GM18870 (cell line): ENCODE results near the gene CASZ1.

Experiments used
- ATAC-seq: cut with Tn5 transposase; IDR thresholded peaks from one replicate; pipeline ENCODE4 v1.9.1; 2021; ENCODE audit warnings: moderate library complexity; ENCODE audit not compliant: unreplicated experiment

Gene CASZ1

DNA sequence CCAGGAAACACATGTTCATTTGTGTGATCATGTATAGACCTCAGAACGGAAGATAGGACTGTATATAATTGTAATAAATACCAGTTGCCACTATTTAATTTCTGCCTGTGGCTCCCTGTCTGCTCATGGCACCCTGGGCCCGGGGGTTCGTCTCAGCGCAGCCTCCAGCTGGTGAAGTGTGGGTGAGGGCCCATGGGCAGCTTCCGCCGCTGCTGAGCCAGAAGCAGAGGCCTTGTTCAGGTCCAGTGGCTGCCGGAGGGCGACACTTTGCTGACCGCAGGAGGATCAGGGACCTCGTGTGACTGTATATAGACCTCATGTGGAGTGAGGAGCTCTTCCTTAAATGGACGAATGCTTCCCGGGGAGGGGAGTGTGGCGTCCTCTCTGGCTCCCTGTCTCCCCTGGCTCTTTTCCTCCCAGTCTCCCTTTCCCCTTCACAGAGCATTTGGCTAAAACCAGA lies 165.8 kb downstream of the CASZ1 start:
- ATAC-seq = no peak

DNA sequence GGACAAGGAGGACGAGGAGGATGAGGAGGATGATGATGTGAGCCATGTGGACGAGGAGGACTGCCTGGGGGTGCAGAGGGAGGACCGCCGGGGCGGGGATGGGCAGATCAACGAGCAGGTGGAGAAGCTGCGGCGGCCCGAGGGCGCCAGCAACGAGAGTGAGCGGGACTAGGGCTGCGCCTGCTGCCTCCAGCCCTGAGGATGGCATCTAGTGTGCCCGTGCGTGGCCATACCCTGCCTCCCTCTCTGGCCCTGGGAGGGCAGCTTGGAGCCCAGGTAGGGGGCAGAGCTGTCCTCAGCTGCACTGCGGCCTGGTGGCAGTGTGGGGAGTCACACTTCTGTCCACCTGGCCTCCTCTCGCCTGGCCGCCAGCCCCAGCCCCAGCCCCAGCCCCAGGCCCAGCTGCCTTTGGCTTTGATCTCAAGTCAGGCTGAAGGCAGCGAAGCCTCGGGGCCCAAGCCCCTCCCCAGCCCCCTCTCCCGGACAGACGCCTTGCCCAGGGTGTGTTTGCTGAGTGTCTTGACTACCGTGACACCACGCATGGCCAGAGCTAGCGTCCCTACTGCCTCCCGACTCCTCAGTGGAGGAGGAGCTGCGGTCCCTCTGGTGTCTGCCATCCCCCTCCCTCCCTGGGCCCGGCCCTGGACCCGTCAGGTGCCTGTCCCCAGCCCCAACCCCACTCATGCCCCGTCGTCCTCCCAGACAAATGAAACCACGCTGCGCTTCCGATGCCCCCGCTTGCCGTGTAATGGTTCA lies 166.5 kb downstream of the CASZ1 start:
- ATAC-seq = no peak

DNA sequence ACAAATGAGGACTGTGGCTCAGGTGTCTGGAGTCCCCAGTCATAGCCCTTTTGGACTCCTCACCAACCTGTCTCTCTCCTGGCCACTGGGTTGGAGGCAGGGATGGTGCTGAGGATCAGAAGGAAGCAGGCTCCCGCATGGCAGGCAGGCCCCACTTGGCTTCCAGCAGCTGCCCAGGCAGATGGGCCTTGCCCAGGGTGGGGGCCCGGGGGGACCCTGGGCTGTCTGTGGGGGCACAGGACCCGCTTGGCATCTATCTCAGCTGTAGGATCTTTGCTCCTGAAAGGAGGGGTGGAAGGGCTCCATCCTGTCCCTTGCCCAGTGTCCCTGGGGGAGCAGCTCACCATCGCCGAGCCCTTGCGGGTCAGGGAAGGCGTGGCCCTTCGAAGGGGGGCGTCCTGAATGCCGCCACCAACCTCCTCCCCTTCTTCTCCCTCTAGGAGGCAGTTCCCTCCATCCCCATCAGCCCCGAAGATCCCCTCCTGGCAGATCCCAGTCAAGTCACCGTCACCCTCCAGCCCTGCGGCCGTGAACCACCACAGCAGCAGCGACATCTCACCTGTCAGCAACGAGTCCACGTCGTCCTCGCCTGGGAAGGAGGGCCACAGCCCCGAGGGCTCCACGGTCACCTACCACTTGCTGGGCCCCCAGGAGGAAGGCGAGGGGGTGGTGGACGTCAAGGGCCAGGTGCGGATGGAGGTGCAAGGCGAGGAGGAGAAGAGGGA lies 167.2 kb downstream of the CASZ1 start:
- ATAC-seq = no peak

DNA sequence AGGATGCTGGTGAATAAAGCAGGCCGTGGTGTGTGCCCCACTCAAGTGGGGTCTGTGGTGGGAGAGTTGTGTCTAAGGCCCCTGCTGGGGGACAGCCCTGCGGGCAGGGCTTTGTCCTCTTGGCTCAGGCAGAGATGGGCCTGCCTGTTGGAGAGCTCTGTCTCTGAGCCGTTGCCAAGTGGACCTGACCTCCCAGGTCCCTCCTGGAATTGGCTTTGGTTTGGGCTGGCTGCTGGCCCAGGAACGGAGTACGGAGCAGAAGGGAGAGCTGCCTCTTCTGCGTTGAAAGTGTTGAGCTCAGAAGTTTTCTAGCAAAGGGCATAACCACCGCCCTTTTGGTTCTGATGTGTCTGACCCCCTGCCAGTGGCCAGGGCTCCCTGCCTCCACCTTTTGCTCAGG lies 167.8 kb downstream of the CASZ1 start:
- no peak for ATAC-seq

DNA sequence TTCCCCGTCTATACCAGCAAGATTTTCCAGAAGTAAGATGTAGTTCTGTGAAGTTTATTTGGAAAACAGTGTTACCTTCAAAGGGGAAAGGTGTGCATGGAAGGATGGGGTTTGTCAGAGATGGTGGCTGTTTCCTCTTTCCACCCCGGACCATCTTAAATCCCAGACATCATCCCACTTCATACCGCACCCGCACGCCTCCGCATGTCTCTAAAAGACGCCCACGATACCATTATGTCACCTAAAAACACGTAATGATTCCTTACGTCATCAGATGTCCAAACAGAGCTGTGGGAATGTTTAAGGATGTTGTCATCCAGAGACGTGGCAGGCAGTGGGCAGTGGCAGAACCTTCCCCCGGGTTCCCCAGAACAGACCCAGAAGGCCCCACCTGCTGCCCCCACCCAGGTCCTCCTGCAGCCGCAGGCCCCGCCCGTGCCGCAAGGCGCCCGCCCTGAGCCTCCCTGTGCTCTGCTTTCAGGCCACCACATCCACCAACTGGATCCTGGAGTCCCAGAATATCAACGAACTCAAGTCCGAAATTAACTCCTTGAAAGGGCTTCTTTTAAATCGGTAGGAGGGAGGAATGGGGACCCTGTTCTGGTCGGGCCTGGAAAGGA lies 169.5 kb downstream of the CASZ1 start:
- ATAC-seq = no peak

DNA sequence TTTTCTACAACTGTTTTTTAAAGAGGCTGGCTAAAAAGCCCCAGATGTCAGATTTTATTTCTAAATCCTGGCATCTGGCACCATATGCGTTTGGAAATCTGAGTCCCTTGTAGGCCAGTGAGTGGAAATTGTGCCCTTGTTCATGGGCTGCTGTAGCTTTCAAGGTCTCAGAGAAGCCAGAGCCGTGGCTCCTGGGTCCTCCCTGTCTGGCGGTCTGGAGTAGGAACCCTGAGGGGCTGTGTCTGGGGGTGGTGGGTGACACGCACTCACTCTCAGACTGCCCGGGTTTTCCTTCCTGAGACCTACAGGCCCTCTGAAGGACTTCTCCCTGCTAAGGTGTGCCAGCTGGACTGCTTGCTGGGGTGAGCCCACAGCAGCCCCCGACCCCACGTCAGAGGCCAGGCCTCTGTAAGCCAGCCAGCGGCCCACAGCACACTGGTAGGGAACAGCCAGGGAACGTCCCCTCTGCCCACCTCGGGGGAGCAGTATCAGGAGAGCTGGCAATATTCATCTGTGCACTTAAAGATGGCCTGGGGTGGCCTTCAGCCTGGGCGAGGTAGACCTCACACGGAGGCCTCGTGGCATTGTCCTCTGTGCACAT lies 170.2 kb downstream of the CASZ1 start:
- ATAC-seq = no peak

DNA sequence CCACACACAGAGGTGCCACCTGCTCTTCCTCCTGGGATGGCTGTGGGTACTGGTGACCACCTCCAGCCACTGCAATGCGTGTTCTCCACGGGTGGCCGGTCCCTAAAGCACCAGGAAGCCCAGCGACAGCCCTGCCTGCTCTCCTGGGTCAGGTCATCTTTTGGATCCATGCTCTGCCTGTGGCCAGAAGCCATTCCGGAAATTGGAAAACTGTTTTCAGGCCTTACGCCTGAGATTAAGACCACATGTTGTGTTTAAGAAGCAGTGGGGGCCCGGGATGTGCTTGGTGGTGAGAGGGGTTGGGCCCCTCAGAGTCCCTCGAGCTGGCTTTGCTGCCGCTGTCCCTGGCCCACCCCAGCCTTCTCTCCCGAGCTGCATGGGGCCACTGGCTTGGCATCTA lies 170.9 kb downstream of the CASZ1 start:
- no peak for ATAC-seq

DNA sequence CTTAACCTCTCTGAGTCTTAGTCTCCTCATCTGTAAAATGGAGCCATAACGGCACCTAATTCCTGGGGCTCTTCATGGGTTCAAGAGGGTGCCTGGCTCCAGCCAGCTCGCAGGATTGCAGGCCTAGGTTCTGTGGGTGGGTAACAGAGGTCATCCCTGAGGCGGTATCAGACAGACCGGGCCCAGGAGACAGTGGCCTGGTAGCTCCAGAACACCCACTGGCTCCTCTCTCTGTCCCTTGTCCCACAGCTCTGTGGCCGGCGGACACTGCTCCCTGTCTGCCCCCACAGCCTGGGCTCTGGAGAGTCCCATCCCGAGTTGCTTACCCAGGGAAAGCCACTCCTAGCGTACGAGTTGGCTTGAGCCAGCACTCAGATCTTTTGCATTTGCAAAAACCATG lies 171.4 kb downstream of the CASZ1 start:
- no peak for ATAC-seq

DNA sequence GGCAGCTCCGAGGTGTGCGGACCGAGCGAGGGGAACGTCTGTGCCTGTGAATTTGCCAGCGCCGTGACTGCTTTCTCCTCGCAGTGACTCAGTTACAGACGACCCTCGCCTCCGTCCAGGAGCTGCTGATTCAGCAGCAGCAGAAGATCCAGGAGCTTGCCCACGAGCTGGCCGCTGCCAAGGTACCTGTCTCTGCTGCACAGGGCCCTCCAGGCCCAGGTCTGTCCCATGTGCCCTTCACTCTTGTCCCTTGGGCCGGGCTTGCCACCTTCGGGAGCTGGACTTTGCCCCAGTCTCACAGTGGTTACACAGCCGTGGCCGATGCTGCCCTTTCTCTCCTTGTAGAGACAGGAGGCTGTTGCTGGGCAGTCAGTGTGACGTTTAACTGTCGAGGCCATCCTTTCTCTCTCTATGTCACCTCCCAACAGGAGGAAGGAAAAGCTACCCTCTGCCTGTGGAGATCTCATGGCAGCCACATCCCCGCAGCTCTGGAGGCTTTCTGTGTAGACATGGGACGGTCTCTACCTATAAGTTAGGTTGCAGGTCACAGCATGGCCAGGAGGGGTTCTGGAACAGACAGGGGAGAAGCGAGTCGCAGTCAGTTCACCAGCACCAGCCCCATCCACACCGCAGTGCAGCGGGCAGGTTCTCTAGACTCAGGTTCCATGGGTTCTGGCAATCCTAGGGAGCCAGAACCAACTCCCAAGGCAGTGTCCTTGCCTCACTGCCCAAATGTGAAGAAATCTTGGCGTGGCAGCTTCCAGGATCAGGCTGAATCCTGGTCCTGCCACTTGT lies 172.0 kb downstream of the CASZ1 start:
- ATAC-seq = no peak

DNA sequence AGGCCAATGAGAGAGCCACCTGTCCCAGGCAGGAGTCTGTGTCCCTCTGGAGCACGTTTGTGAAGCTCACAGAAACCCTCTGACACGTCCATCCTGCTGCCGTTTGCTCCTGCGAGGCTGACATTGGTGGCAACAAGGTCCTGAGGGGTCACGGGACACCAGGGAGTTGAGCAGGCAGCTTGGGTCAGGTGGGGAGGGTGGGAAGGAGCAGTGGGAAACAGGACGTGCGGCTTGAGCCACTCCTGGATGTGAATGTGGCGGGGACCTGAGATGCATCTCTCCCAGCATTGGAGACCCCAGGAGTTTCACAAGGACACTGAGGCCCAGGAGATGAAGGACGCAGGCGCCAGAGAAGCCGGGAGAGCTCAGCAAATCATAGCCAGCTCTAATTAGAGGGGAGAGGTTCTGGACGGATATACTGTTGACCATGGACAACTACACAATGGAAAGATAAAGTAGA lies 172.7 kb downstream of the CASZ1 start:
- ATAC-seq = no peak

DNA sequence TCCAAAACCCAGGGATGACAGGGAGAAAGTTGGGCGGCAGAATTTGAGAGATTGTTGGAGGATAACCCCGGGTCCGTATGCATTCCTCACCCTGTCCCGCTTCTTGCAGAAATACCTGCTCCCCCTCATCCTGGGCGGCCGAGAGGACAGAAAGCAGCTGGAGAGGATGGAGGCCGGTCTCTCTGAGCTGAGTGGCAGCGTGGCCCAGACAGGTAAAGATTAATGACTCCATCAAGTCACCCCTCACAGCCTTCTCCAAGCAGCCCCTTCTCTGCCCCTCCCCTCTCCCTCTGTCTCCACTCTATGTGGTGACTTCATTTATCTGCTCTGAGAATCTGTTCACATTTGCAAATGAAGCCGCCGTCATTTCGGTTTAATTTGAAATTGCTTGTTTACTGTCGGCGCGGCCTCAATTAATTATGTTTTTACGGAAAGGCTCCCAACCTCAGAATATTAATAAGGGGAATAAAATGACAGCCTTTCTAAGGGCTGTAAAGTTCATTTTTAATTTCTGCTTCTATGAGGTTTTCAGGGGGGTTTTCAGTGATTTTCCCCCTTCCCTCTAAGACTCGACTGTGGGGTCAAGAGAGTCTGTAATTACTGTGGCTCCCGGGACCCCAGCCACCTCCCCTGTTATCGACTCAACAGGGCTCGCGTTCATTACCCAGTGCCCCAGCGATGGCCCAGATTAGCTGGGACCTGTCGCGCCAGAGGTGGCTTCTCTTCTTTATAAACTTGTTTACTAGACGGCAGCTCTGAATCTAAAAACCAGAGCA lies 173.3 kb downstream of the CASZ1 start:
- ATAC-seq = no peak

DNA sequence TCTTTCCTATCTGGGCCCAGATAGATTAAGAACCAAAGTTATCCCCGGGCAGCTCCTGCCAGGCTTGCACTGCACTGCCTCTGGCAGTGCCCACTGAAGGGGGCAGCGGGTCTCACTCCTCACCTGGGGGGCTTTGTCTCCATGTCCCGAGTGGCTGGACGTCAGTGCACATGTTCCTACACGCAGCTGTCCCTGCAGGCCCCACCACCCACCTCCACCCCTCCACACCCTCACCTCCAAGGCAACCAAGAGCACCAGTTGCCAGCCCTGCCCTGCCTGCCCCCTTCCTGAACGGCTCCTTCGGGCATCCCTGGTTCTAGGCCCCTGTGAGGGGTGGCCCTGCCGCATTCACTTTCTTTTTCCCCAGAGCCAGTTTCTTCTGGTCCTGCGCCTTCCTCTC lies 174.5 kb downstream of the CASZ1 start:
- ATAC-seq = no peak

DNA sequence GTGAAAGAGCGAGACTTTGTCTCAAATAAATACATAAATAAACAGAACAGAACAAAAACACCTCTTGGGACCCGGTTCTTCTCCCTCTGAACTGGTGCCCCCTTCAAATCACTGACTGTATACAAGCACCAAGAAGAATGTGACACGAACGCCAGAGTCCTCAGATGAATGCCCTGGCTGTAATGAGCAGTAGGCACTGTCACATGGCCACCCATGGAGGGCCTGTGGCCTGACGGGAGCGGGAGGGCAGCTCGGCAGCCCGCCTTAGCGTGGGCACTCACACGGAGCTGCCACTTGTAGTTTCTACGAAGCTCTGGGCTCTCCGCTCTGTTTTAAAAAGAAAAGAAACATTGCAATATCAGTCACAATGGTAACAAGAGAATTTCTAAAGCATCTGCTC lies 175.7 kb downstream of the CASZ1 start:
- ATAC-seq = no peak

DNA sequence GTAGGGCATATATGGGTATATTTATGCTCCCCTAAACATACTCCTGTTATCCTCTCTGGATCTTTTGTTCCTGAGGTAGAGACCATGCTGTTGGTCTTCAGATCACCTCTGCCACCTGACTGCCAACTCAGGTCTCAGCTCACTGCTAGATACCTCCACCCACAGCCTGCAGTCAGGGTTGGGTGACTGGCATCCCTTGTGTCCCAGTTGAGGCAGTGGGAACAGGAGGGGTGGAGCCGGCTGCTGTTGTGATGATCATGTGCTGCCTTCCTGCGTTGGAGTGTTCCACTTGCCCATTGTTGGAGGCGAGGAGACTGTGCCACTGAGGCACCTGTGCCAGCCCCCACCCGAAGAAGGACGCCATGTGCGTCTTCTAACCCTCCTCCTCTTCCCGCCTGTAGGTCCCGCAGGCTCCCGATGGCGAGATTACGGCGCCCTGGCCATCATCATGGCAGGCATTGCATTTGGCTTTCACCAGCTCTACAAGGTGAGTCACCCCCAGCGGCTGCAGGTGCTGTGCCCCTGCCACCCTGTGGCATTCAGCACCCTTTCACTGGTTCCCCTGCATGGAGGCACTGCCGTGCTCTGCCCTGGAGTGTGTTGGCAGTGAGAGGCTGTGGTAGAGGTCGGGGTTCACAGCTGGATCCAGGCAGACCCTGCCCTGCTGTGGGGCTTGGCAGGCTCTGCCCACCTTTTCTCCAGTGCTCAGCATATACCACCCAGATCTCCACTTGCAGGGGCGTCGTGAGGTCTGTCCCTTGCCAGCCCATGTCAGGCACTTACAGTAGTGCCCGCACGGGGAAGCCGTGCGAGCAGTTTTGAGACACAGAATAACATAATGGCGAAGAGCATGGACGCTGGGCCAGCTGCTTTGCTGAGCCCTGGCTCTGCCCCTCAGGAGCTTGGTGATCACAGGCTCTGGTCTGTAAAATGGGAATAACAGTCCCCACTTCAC lies 178.2 kb downstream of the CASZ1 start:
- no peak for ATAC-seq

DNA sequence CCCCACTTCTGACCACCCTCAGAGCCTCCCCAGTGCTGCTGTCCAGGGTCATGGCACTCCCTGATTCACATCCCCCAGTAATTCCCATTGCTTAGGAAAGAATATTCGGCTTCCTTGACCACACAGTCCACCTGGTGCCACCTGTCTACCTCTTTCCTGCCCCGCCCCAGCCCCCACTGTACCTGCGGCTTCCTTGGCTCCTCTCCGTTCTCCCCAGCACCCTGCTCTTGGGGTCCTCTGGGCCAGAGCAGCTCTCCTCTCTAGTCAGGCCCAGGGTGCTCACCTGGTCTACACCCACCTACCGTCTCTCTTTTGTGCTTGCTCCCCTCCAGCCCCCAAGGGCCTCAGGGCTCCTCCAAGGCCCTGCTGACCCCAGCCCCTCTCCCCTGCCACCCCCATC lies 179.1 kb downstream of the CASZ1 start:
- ATAC-seq = no peak

DNA sequence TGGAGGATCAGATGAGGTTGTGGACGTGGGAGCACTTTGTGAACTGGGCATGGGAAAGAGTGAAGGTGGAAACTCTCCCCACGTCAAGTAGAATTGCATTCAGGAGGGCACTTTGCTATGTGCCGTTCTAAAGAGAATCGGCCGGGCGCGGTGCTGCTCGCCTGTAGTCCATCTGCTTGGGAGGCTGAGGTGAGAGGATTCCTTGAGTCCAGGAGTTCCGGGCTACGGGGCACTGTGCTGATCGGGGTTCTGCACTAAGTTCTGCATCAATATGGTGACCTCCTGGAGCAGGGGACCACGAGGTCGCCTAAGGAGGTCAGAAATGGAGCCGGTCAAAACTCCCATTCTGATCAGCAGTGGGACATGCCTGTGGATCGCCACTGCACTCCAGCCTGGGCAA lies 179.8 kb downstream of the CASZ1 start:
- ATAC-seq = no peak

DNA sequence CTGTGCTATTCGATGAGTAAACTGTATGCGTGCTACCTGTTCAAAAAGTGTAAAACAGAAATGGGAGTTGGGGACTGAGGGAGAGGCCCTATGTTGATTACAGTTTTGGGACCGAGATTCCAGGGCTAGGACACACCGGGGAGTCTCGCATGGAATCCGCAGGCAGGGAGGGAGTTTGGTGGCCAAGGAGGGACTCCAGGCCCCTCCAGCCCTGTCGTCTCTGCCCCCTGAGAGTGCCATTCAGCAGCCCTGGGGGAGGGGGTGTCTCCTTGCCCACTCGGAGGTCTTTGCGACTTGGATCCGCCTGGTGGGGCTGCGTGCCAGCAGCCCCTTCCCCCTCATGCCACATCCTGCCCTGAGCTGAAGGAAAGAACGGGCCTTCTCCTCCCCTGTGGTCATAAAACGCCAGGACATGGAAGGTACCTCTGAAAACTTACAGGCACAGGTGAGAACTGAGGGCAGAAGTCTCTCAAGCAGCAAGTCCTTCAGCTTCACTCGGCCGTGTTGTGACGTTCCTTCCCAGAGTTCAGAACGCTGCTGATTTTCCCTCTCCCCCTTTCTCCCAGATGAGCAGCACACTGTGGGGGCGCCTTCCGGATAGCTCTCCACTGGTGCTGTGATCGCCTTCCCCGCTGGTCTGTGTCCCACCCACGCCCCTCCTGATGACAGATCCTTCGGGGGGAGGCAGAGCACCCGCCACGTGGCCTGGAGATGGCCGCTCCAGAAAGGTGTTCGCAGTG lies 180.3 kb downstream of the CASZ1 start:
- no peak for ATAC-seq

DNA sequence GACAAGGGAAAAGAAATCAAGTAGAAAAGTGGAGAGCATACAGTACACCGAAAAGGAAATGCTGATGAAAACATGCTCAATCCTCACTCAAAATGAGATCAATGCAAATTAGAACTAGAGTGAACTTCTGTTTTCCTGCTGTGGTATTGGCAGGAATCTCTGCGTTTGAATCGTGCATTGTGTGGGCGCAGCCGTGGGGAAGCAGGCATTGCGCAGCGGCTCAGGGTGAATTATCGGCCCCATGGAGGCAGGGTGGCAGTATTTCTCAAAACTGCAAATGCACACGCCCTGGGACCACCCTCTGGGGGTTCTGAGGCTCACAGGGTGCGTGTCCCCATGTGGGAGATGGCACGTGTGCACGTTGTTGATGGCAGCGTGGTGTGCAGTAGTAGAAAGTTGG lies 181.1 kb downstream of the CASZ1 start:
- no peak for ATAC-seq
